ENCODE results near the gene MDM1.
A peak's percentile ranks its signal among the peaks of the same experiment; 100 is the strongest.

The MDM1 gene

DNA sequence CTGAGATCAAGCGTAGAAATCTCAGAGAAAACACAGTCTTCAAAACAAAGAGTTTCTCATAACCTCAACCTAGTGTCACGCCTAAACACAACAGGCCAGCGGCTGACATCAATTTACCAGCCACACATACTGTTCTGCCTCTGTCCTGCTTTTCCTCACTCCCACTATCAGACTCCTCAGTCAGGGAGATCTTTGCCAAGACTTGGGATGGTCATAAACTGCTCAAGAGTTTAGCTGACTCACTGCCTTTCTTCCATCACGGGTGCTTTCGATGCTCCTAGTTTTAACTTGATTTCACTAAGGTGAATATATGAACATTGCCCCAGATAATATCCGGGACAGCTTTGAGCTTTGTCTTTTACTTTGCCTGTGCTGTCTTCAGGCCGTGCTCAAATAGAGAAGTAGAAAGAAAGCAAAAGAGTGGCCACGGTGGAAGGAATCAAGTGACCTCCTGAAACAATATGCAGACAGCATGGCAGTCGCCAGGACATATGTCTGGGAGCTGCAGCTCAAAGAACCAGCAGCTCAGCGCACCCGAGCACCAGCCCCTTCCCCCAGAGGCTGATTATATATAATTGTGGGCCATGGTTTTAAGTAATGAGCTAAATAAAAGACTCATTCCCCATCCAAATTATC, 12.1 kb downstream of the MDM1 start:
- no peak for DNase-seq

DNA sequence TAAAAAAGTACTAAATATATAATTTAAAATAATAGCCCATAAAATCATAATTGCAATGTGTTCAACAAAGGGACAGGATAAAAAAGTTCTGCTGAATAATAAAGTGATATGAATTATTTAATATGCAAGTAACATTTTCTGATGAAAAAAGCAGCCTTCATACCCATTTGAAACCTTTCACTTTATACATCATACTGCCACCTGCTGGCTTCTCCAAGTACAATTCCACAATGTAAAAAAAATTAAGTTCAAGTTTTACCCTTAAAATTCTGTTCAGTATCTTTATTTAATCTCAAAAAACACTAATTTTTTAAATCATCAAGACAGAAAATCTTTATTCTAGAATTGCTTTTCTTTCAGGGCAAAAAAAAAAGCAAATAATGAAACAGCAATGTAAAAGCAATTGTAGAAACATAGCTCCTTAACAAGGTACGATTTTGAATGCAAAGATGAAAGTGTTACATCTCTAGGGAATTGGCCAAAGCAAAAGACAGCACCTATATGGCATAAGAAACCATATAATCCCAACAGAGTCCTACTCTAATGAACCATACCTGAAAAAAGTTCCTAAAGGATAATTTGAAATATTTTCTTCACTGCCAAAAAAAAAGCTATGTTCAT, 15.0 kb downstream of the MDM1 start:
- DNase-seq = no peak

DNA sequence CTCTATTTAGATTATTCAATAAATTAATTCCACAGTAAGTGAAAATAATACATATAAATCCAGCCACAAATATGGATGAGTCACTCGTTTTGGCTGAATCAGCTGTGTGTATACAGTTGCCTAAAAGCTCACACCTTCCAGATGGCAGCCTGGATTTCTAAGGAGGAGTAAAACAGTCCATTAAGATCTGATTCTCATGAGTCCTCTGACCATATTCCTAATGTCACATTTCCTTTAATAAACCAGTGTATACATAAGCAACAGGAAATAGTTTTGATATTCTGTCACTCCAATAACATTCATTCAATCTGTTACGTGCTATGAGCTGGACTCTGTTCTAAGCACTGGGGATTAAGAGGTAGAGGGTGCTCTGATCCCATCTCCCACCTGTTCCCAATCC, 21.8 kb downstream of the MDM1 start:
- DNase-seq = peak; percentile 75

DNA sequence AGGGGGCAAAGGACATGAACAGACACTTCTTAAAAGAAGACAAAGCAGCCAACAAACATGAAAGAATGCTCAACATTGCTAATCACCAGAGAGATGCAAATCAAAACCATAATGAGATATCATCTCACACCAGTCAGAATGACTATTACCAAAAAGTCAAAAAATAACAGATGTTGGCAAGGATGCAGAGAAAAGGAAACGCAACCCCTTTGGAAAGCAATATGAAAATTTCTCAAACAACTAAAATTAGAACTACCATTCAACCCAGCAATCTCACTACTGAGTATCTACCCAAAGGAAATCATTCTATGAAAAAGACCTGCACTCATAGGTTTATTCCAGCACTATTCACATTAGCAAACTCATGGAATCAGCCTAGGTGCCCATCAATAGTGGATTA, 25.6 kb downstream of the MDM1 start:
- DNase-seq = no peak

DNA sequence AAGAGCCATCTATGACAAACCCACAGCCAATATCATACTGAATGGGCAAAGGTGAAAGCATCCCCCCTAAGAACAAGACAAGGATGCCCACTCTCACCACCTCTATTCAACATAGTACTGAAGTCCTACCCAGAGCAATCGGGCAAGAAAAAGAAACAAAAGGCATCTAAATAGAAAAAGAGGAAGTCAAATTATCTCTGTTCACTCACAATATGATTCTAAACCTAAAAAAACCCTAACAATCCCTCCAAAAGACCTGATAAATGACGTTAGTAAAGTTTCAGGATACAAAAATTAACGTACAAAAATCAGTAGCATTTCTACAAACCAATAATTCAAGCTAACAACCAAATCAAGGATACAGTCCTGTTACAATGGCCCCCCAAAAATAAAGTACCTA, 26.9 kb downstream of the MDM1 start:
- DNase-seq = no peak

DNA sequence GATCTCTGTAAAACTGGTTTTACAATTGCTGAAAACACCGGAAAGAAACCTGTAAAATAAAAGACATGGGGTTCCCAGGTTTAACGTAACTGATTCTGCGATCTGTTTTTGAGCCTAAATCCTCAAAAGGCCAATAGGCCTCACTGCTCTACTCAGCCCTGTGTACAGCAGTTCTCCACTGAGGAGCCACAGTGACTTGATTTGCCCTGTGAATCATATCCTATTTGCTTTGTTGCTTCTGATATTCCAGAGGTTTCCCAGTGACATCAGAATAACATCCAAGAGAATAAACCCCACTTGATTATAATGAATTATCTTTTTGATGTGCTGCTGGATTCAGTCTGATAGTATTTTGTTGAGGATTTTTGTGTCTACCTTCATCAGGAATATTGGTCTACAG, 27.5 kb downstream of the MDM1 start:
- no peak for DNase-seq

DNA sequence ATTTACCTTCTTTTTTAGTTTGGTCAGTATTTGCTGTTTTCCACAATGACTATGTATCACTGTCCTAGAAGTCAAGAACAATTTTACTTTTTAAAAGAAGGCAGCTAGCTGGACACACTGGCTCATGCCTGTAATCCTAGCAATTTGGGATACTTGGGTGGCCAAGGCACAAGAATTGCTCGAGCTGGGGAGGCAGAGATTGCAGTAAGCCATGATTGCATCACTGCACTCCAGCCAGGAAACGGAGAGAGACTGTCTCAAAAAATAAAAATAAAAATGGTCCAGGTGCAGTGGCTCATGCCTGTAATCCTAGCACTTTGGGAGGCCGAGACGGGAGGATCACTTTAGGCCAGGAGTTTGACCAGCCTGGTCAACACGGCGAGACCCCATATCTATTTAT, 28.3 kb downstream of the MDM1 start:
- no peak for DNase-seq

DNA sequence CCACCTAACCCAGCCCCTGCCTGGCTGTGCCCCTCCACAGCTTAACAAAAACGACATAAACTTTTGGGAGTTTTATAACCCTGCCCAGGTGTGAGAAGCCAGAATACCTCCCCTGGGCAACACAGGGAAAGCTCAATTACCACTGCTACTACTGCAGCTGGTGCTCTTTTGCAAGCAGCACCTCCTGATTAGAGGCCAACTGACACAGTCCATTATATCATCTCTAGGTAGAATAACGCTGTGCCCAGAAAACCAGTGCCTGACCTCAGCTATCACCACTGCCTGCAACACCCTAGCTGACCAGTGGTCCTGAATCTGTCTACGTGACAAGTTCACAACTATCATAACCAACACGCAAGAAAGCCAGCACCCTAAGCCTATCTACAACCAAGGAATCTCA, 34.2 kb downstream of the MDM1 start:
- no peak for DNase-seq

DNA sequence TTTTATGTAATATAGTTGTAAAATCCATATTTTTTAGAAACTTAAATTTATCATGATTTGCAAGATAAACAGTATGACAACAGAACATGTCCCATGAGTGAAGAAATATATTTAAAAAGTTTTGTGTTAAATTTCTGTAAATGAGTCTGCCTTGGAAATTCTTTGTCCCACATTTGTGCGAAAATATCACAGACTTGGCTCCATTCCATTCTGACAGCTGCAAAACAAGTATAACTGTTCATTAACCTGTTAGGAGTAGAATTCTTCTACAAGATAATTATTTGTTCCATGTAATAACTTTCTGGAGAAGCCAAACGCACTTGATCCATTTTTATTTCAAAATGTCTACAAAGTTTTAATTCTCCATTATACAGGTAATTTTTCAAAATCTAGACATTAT, 37.9 kb downstream of the MDM1 start:
- DNase-seq = no peak

DNA sequence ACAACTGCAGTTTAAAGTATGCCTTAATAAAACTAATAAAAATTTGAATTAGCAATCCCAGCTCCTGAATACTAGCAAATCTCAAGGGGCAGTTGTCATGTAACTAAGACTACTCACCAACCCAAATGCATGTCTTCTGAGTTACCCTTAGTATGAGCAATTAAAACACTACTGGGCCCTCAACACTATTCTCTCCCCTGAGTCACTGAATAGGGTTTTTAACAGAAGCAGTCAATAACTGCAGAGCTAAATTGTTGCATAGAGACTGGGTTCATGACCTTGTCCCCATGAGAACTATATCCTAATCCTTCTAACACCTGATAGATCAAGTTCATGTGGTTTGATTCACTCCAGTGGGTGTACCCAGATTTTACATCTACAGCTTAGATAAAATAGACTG, 38.8 kb downstream of the MDM1 start:
- DNase-seq = no peak

DNA sequence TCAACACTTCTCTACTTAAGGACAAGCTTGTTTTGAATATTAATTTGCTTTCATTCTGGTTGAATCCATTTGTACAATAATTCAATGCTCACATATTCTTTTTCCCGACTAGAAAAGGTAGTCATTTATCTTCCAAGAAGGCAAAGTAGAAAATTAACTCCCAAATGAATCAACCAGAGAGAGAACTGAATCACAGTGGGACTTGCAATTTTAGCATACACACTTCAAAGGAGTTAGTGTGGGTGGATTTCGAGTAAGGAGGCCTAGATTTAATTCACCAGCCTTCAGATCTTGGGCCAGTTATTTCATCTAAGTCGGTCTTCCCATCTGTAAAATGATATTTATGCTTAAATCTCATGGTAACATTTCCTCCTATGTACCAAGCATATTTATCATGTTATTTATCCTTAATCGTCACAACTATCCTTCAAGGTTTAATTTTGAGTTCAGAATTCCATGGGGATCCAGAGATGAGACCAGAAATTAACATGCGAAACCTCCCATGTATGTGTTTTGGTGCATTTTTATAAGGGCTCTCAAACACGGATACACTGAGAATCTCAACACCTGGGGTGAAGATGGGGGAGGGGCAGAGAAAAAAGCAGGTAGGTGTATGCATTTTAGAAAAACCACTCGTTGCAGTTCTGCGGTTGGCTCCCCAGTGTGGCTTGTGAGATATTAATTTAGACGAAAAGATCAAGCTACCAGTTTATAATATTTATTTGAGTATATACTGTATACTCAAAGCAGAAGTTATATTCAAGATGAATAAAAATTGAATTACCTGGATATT, 39.8 kb downstream of the MDM1 start:
- no peak for DNase-seq

DNA sequence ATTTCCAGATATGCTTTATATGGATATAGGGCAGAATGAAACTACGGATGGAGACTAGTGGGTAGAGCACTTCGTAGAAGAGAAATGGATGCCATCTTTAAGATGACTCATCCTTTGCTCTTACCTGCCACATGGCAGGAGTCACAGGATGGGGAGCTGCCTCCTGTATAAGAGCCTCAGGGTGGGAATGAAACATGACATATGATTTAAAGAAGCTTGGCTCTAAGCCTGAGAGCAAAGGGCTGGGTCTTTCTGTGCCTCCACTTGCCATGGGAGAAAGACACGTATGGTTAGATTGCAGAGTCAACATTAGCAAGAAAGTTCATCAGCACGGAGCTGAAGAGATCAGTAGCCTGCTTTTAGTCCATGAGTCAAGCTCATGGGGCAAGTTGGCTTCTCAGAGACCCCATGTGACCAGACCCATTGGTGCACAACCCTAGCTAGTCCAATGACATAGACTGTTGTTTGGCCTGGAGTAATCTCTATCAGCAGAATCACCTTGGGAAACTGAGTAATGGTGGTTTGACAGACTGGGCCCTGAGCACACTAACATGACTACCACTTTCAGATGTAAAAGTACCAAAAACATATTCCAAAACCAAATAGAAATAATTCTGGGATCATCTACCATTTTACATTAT, 40.6 kb downstream of the MDM1 start:
- DNase-seq = peak; percentile 59

DNA sequence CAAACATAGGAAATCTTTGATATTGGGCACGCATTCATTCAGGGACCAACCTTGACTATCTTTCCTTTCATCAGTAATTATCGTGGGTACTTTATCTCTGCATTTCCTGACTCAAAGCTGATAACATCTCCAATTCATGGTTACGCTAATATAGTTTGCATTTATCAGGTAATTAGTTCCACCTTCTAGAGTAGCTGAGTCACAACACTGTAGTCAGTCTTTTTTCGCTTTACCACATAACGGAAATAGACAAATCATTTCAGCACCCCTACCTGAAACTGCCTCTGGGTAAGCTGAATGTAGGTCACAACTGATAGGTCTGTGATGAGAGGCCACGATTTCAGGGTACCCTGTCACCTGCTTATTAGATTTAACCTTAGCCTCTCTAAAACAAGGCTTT, 42.0 kb downstream of the MDM1 start:
- DNase-seq = no peak

DNA sequence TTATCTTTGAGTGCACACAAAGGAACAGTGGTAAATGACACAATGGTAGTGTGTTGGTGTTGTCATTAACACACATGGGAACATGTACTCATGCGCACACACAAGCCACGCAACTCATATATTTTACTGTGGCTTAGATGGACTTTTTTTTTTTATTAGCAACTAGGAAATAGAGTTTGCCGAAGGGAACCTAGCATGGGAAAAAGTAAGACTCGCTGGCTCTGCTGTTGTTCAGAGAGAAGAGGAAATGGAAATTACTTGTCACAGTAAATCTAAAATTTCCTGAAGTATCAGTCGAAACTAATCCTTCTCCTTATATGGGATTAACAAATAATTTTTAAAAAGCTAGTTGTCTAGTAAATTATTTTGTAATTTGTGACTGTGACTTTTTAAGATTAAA, 45.1 kb downstream of the MDM1 start:
- no peak for DNase-seq

DNA sequence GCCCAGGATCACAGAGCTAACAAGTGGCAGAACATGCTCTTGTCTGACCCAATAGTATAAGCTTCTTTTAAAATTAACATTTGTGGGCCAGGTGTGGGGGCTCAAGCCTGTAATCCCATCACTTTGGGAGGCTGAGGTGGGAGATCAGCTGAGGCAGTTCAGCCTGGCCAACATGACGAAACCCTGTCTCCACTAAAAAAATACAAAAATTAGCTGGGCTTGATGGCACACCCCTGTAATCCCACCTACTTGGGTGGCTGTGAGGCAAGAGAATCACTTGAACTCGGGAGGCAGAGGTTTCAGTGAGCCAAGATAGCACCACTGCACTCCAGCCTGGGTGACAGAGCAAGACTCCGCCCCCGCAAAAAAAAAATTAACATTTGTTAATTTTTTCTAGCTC, 45.8 kb downstream of the MDM1 start:
- no peak for DNase-seq

DNA sequence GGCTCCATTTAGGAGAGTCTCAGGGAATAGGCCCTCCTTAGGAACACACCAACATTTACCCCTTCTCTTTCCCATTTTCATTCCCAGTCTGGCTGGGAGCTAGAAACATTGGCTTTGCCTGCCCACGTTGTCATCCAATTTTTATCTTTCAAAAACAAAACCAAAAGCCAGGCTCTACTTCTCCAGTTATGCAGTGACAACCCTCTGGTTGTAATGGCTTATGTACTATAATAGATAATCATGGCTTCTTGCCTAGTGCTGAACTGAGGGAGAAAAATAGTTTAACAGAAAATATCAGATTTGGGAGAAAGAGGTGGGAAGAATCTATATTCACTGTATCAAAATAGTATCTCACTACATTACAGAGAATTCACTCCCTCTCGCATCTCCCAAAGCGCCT, 46.6 kb downstream of the MDM1 start:
- no peak for DNase-seq

DNA sequence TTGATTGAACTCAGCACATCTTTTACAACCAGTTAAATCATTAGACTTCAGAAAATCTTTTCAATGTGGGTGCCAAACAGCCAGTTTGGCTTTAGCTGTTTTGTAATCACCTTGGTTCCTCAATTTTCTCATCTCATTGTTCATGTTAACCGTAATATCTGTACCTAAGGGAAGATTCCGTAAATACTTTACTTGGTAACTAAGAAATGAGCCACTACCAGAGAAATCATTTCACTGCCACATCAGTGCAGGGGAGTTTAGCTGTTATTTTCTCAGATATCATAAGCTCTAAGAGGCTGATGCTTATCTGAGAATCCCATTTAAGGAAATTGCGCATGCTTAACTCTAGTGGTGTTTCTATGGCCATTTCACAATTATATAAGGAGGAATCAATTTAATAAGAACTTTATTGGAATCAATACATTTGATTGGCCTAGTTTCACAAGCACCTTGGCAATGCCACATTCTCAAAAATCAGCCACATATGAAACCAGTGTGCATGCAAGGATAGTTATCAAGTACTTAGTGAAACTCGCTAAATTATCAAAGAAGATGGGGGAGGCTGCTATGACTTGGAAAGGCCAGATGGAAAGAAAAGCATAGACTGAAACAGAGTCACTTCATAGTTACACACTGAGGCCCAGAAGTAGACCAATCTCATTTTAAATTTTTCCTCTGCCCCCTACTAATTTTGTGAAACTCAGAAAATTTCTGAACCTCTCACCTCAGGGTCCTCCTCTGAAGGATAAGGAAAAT, 50.7 kb downstream of the MDM1 start:
- no peak for DNase-seq

DNA sequence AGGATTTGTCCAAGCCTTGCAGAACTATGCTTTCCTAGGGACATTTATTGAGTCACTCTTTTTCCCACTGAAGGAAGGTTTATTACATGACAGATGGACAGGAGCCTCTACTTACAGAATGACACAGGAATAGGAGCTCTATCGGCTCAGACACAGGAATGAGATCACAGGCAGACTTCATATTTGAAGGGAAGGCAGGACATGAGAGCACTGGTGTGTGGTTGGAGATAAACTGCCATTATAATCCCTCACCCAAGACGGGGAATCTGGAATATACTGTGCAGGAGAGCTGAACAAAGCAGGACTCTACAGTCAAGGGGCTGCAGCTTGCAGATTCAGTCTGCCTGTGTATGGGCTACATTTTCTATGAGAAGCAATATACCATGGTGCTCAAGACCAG, 51.9 kb downstream of the MDM1 start:
- no peak for DNase-seq

DNA sequence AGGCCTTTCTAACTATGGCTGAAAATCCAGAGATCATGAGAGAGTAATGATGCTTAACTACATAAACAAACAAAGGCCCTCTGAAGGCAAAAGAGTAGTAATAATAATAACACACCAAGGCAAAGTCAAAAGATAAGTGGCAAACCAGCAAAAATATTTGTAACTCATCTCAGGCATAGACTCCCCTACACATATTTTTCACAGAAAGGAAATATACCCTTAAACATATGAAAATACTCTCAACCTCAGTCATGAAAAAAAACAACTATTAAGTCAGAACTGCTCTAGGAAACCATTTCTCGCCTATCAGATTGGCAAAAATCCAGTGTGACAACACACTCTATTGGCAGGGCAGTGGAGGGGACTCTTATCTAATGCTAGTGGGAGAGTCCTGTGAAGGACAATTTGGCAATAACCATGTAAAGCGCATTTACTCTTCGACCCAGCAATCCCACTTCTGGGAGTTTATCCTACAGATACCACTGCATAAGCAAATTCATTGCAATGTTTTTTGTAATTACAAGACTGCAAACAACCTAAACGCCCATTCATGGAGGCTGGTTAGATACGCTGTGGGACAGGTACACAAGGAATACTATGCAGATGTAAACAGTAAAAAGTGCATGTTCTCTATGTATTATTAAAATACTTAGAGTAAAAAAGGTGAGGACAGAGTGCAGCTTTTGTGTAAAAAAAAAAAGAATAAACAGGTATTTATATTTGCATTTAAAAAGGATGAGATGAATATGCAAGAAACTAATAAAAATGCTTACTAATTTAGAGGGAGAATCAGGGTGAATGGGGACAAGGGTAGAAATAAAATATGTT, 52.7 kb downstream of the MDM1 start:
- DNase-seq = peak; percentile 29

DNA sequence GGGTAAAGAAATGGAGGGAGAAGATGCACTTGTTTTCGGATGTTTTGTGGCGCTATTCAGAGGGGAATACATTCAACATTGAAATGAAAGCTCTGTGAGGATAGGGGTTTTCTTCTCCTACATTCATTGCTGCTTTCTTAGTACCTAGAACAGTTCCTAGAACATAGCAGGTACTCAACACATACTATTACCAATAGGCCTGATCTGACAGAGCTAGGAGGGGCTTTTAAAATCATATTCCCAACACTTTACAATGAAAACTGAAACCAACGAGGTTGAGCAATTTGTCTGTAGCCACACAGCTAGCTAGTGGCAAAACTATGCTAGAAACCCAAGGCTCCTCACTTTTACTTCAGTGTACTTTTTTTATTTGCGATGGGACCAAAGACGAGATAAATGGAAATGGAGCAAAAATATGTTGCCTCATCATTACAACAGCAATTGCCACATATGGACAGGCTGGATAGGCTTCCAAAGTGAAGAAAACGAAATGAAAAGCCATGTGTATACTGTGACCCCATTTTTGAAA, 55.7 kb downstream of the MDM1 start:
- DNase-seq = no peak

DNA sequence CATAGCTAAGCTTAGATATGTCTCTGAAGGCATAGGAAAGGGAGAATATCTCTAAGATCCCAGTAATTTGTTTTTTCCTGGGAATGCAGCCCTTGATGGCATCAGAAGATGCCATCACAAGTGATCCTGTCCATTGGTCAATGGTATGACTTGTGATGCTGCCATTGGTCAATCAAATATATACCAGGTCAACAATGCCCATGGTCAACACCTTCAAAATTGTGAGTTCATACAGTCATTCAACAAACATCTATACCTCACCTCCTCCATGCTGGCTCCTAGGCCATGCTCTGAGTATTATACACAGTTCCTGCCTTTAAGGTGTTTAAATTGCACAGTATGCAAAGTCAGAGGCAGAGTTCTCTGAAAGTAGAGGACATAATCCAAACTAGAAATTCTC, 59.4 kb downstream of the MDM1 start:
- no peak for DNase-seq

DNA sequence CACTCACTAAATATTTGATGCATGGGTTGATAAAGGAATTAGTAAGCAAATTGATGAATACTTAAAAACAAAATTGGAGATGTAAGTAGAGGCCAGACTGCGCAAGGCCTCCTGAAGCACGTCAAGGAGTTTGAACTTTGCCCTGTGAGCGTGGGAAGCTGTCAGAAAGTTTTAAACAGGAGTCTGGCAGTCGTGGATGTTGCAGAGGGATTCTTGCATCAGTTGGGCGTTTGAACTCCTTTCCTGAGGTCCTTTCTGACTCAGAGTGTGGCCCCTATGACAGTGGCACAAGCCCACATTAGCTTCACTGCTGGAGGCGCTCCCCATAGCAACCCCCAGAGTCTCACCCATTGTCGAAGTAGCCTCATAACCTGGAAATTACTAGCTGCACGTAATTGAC, 60.8 kb downstream of the MDM1 start:
- no peak for DNase-seq

Data from NCI-H226 (cell line).